ENCODE measurements around the gene MXRA8. TPM values are rescaled to one million over a fixed set of nuclear protein-coding genes. Genes with fewer than 3 reads are reported as not detected.

MXRA8 gene
- total and polyA plus RNA-seq, 9 of the 15 experiments (the other 6 are each of a cell fraction or from before 2014, with no cell fraction given), result 0.66 to 11.3 (median 6.3) TPM

DNA sequence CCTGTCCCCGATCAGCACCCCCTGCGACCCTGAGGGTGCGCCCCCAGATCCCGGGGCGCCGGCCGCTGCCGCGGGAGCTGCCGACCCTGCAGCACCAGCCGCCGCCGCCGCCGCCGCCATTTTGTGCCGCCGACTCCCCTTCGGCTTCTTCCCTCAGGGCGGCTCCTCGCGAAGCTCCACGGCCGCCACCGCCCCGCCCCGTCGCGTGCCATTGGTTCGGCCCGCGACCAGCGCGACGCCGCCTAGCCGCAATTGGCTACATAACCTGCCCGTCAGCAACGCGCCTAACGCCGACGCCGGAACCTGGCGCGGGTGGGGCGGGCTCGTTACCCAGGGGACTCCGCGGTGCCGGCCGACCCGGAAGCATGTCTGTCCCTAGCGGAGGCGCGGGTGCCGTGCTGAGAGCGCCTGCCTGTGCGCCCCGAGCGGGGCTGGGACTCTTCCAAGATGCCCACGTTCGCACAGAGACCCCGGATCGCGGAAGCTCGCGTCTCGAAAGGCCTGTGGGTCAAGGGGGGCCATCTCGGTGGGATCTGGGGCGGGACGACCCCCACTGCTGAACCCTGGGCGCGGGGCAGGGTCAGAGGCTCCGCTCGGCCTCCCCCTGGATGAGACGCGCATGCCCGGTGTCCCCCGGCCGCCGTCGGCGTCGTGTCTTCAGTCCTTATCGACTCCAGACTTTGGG, 41.0 kb upstream of the MXRA8 start, which contains the start of gene CCNL2 (continued):
- TF ChIP-seq CBFB (CRISPR knock-in tag; IDR thresholded peaks at IDR 0.05) (0 out of 2 replicates have a peak, but pooled peaks have one; percentile 15), FOXJ3 (CRISPR knock-in tag; IDR thresholded peaks at IDR 0.05) (no peak), ASH1L (IDR thresholded peaks at IDR 0.05; ENCODE audit: borderline replicate concordance, low read depth, partially characterized antibody) (peak; percentile 96), ZNF274 (IDR thresholded peaks at IDR 0.05; ENCODE audit: borderline replicate concordance, low read depth, low read length) (no peak; the same call in 1 of the 2 replicates), ZNF24 (IDR thresholded peaks at IDR 0.05) (0 out of 2 replicates have a peak, but pooled peaks have one; percentile 9), KAT2B (IDR thresholded peaks at IDR 0.05; ENCODE audit: low read depth, low read length) (peak; percentile 93), TAF9B (IDR thresholded peaks at IDR 0.05; ENCODE audit: partially characterized antibody) (peak; percentile 73), MAFF (IDR thresholded peaks at IDR 0.05; ENCODE audit: low read length) (no peak), FOXJ2 (tag; IDR thresholded peaks at IDR 0.05) (no peak)
- TF ChIP-seq, protein P1, sequence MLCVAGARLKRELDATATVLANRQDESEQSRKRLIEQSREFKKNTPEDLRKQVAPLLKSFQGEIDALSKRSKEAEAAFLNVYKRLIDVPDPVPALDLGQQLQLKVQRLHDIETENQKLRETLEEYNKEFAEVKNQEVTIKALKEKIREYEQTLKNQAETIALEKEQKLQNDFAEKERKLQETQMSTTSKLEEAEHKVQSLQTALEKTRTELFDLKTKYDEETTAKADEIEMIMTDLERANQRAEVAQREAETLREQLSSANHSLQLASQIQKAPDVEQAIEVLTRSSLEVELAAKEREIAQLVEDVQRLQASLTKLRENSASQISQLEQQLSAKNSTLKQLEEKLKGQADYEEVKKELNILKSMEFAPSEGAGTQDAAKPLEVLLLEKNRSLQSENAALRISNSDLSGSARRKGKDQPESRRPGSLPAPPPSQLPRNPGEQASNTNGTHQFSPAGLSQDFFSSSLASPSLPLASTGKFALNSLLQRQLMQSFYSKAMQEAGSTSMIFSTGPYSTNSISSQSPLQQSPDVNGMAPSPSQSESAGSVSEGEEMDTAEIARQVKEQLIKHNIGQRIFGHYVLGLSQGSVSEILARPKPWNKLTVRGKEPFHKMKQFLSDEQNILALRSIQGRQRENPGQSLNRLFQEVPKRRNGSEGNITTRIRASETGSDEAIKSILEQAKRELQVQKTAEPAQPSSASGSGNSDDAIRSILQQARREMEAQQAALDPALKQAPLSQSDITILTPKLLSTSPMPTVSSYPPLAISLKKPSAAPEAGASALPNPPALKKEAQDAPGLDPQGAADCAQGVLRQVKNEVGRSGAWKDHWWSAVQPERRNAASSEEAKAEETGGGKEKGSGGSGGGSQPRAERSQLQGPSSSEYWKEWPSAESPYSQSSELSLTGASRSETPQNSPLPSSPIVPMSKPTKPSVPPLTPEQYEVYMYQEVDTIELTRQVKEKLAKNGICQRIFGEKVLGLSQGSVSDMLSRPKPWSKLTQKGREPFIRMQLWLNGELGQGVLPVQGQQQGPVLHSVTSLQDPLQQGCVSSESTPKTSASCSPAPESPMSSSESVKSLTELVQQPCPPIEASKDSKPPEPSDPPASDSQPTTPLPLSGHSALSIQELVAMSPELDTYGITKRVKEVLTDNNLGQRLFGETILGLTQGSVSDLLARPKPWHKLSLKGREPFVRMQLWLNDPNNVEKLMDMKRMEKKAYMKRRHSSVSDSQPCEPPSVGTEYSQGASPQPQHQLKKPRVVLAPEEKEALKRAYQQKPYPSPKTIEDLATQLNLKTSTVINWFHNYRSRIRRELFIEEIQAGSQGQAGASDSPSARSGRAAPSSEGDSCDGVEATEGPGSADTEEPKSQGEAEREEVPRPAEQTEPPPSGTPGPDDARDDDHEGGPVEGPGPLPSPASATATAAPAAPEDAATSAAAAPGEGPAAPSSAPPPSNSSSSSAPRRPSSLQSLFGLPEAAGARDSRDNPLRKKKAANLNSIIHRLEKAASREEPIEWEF (CRISPR knock-in tag; IDR thresholded peaks at IDR 0.05), result no peak
- TF ChIP-seq, protein P2, sequence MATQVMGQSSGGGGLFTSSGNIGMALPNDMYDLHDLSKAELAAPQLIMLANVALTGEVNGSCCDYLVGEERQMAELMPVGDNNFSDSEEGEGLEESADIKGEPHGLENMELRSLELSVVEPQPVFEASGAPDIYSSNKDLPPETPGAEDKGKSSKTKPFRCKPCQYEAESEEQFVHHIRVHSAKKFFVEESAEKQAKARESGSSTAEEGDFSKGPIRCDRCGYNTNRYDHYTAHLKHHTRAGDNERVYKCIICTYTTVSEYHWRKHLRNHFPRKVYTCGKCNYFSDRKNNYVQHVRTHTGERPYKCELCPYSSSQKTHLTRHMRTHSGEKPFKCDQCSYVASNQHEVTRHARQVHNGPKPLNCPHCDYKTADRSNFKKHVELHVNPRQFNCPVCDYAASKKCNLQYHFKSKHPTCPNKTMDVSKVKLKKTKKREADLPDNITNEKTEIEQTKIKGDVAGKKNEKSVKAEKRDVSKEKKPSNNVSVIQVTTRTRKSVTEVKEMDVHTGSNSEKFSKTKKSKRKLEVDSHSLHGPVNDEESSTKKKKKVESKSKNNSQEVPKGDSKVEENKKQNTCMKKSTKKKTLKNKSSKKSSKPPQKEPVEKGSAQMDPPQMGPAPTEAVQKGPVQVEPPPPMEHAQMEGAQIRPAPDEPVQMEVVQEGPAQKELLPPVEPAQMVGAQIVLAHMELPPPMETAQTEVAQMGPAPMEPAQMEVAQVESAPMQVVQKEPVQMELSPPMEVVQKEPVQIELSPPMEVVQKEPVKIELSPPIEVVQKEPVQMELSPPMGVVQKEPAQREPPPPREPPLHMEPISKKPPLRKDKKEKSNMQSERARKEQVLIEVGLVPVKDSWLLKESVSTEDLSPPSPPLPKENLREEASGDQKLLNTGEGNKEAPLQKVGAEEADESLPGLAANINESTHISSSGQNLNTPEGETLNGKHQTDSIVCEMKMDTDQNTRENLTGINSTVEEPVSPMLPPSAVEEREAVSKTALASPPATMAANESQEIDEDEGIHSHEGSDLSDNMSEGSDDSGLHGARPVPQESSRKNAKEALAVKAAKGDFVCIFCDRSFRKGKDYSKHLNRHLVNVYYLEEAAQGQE (IDR thresholded peaks at IDR 0.05; ENCODE audit: borderline replicate concordance), result peak; percentile 10; the same call in 1 of the 2 replicates
- TF ChIP-seq, protein P2 (CRISPR knock-in tag; IDR thresholded peaks at IDR 0.05; ENCODE audit: low read depth), result peak; percentile 68
- TF ChIP-seq, protein P3, sequence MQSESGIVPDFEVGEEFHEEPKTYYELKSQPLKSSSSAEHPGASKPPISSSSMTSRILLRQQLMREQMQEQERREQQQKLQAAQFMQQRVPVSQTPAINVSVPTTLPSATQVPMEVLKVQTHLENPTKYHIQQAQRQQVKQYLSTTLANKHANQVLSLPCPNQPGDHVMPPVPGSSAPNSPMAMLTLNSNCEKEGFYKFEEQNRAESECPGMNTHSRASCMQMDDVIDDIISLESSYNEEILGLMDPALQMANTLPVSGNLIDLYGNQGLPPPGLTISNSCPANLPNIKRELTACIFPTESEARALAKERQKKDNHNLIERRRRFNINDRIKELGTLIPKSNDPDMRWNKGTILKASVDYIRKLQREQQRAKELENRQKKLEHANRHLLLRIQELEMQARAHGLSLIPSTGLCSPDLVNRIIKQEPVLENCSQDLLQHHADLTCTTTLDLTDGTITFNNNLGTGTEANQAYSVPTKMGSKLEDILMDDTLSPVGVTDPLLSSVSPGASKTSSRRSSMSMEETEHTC (IDR thresholded peaks at IDR 0.05), result no peak
